DMS53 treated with DMSO at 0.1 percent for 48 hours (cell line): ENCODE results near the gene CERCAM.
"Not testable (repeated sequence)": the region's sequence is repeated elsewhere in the genome, so short reads cannot be mapped to it uniquely, and the experiment has no call there.

Source experiments
- DNase-seq: peaks from one replicate; lab custom pipeline; 2025; ENCODE audit not compliant: unreplicated experiment; lab: John Stamatoyannopoulos, UW

The CERCAM gene

GRCh38 chr9:128393145-128393775, 27.4 kb upstream of the CERCAM start:
- no peak for DNase-seq

DNA sequence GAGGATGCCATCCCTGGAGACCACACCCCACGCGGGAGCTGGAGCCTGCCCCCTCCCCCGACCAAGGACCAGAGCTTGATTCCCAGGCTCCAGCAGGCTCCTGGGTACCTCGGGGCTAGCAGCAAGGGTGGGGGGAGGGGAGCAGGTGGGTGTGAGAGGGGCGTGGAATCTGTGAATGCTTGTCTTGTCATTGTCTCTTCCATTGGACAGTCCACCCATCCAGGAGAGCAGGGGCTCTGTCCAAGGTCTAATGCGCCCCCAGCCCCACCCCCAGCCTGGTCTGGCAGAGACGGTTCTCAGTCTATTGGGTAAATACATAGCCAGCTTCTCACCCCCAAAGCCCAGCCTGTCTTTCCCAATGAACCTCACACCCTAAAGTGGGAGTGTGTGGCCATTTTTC, 26.7 kb upstream of the CERCAM start:
- DNase-seq = no peak

DNA sequence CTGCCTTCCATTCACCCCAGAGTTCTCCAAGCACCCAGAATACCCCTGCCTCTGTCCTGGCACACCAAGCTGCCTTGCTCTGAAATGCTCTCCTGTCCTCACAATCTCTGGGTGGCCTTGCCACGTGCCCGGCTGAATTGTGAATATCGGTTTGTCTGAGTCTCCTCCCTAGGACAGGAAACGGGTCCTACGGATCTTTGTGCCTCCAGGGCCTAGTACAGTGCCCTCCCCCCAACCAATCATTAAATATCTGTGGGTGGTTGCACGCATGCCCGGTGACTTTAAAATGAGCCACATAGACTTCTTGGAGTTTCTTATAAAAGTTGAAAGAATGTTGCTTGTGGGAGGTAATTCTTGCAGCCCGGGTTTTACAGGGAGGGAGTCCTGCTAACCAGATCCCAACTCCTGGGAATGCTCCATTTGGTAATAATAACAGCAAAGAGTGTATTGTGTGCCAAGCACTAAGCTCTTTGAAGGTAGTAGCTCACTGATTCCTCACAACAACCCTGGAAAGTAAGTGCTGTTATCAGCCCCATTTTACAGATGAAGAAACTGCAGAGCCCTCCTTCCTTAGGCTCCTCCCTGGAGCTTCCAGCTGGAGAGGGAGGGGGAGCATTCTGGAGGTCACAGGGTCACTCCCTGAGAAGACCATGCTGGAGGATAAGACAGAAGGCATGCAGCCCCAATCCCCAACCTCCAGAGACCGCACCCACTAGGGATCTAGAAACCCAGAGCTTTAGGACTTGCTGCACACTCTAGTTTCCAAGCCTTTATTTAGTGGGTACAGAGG, 26.1 kb upstream of the CERCAM start:
- no peak for DNase-seq

- no peak for DNase-seq
Observed at GRCh38 chr9:128396970-128397613, 23.6 kb upstream of the CERCAM start.

DNA sequence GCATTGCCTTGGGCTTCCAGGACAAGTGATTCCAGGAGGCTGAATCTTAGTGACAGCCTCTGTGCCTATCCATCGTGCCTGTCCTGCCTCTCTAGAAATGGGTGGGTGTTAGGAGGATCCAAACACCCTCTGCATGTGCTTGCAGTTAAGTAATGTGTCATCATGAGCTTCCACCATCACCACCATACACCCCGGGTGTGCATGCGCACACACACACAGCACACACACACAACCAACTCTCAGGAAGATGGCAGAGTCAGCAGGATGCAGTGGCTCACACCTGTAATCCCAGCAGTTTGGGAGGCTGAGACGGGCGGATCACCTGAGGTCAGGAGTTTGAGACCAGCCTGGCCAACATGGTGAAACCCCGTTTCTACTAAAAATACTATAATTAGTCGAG, 22.8 kb upstream of the CERCAM start:
- no peak for DNase-seq

DNA sequence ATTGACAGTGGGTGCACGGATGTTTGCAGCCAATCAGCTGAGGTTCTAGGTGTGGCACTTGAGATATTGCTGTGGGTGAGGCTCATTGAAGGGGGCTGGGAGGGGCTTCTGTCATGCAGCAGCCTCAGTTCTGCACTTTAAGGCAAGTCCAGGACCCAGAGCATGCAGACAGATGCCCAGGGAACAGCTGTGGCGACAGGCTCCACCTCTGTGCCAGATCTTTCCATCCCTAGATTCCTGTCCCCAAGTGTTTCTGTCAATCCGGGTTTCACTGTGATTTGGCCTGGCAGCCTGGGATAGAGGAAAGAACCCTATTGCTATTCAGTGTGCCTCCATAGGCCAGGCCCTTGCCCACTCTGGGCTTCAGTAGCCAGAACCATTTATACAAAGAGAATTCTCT, 20.8 kb upstream of the CERCAM start:
- DNase-seq = no peak

DNA sequence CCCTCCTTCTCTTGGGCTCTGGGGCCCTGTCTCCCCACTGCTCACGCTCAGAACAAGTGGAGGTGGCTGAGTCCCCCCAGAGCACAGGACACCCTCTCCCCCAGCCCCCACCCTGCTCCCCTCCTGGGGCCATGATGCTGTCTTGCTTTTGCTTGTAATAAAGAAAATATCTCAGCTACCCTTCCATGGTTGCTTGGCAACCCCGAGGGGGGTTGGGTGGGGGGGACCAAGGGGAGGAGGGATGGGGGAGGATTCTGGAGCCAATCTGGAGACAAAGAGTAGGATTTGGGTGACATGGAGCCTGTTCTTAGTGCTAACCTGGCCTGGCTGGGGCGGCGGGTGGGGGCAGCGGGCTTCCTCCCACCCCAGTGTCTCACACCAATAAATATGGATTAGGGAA, 16.1 kb upstream of the CERCAM start:
- no peak for DNase-seq

DNA sequence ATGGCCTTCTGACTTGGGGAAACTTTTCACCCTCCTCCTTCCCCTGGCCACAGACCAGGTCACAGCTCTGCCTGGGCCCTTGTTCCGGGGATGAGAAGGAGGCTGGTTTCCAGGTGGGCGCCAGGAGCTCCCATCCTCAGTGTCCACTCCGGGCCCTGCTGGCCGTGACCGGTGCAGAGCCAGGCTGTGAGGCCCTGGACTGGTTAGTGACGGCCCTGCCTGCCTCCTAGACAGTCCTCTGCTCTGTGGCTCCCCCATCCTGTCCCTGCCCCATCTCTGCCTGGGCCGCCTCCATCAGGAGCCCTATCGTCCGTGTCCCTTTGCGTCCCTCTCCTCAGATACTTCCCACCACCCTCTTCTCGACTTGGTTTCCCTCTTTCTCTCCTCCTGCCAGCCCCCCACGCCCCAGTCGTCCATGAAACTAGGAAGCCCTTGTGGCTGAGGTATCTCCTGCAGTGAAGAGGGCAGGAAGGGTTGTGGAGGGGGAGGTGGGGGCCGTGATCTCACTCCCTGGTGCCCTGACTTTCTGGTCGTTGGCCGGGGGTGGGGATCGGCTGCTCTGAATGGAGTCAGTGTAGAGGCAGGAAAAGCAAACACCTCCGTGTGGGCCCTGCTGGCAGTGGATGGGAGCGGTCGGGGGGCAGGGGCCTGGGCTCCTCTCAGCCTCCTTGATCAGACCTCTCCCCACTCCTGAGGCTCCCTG, 15.4 kb upstream of the CERCAM start:
- DNase-seq = no peak

DNA sequence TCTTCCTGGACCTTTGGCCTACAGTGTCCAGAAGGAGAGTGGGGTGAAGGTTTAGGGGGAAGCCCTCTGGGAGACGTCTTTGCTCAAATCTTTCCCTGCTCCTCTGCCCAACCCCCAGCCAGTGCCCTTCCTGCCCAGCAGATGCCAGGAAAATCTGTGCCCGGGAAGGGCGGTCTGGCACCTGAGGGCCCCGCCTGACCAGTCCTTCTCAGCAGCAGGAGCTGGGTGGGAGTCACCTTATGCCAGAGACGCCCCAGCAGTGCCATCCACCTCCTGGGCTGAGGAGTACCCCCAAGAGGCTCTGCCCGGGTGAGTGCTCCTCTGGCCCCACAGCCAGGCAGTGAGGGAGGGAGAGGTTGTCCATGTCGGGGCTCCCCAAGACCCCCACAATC, 14.9 kb upstream of the CERCAM start:
- no peak for DNase-seq

- no peak for DNase-seq
Observed at GRCh38 chr9:128406848-128407391, 13.7 kb upstream of the CERCAM start.

DNA sequence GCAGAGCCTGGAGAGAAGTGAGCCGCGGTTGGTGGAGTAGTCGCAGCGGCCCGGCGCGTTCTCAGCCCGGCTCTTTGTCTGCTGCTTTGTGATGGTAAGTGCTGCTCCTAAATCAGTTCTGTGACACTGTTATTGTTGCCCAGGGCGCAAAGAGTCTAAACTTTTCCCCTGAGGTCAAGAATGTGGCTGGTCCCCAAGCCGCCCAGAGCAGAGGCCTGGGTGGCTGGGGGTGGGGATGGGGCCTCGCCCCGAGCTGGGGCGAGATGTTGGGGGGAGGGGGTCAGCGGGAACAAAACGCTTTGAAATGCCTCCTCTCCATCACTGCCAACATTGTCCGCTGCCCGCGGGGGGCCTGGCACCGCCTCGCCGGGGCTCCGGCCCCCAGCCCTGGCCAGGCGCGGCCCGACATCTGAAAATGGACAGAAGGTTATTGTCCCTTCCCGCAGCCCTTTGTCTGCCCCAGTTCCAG, 11.7 kb upstream of the CERCAM start:
- no peak for DNase-seq

DNA sequence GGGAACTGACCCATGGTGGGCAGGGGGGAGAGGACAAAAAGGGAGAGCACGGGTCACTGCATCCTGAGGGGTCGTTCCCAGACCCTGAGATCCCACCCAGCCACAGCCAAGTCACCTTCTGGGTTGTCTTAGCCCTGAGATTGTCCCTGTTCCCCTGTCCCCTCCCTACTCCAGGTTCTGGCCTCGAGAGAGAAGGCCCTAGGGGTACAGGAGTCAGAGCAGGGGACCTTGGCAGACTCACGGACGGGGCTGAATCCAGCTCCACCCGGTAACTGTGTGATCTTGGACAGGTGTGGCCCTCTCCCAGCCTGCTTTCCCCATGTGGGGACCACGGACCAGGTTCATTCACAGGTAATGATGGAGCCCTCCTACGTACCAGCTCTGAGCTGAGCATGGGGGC, 11.2 kb upstream of the CERCAM start:
- DNase-seq = no peak

DNA sequence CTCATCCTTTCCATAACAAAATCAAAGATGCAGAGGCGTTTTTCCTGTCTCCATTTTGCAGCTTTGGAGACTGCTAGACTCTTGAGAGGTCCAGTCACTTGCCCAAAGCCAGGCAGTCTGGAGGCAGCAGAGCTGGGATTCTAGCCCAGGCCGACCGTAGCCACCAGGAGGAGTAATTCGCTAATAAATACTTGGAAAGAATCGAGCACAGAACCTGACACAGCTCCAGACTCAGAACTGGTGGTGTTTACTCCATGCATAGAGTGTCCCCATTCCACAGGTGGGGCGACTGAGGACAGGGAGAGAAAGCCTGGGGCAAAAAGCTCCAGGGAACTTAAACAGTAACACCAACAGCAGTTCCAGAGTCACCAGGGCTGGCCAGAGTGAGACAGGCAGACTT, 10.7 kb upstream of the CERCAM start:
- no peak for DNase-seq

DNA sequence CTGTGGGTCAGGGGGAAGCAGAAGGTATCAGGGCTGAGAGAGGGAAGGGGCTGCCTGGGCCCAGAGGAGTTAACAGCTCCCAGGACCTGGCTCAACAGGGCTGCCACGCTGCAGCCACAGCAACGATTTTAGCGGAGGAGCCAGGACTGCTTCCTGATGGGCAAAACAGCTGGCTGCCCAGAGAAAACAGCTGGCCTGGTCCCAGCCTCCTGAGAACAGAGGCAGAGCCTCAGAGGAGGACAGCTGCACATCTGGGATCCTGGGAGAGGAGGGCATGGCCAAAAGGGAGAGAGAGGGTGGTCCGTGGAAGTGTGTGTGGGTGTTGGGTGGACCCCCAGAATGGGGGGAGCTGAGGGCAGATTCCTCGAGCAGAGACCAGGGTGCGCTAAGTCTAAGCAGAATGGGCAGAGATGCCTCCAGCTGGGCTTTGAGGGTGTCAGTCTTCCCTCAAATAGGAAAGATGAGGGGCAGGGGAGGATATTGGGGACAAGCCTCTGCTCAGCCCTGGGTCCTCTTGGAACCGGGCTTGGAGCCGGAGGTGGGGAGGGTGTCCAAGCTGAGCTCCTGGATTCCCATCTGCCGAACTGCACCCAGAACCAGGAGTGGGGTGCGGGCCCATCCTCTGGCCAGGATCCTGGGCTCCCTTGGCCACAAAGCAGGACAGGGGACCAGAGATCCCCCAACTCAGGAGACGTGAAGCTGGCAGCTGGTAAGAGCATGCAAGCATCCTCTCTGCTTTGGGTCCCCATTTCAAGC, 9.1 kb upstream of the CERCAM start:
- DNase-seq = no peak

DNA sequence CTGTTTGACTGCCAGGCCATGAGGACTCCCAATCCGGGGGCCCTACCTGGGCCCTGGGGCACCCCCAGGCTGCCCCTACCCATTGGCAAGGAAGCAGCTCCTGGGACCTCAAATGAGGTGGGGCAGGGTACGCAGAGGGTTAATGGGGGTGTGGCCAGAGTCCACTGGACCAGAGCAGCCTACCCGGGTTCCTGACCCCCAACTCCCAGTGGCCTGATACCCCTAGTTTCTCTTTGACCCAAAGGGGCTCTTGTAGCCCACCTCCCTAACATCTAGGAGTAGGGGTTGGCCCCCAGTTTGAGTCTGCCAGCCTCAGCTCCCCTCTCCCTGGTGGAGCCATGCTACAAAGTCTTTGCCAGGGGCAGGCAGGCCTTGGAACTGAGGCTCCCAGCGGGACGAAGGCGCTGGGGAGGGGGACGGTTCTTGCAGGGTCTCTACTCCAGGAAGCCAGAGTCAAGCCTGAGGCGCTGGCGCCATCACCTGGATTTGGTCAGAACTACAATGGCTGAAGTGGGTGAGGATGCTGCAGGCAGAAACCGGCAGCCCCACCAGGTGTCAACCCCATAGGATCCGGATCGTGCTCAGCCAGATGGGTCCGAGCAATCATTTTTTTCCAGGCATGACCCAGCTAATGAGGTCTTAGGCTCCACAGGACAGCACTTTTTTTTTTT, 8.4 kb upstream of the CERCAM start:
- peak; percentile 25 for DNase-seq

- DNase-seq = not testable (repeated sequence)
Observed at GRCh38 chr9:128413728-128414127, 6.9 kb upstream of the CERCAM start.

DNA sequence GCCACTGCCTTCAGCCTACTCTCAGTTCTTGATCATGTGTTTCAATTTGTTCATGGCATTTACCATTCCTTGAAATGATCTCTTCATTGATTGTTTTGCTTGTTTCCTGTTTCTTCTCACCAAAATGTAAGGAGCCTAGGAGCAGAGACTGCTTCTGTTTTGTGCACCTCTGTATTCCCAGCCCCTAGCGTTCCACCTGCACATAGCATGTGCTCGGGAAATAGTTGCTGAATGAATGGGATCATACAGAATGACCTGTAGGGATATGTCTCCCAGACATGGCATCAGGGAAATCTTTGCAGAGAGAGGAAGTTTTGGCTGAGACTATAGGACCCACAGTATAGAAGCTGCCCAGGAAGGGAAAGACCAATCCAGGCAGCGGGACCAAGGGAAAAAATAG, 6.2 kb upstream of the CERCAM start:
- DNase-seq = no peak

DNA sequence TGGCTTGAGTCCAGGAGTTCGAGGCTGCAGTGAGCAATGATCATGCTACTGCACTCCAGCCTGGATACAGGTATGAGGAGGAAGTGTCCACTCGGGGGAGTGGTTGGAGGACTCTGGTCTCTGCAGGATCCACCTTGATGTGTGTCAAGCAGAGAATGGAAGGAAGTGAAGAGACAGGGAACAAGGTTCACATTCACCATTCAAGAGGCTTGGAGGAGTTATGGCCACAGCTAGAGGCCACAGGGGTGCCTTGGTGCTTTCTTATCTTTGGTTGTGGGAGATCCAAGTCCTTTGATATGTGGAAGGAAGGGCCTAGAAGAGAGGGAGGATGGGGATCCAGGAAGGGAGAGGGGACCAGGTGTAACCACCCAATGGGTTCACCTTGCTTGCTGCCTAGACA, 5.4 kb upstream of the CERCAM start:
- DNase-seq = no peak

DNA sequence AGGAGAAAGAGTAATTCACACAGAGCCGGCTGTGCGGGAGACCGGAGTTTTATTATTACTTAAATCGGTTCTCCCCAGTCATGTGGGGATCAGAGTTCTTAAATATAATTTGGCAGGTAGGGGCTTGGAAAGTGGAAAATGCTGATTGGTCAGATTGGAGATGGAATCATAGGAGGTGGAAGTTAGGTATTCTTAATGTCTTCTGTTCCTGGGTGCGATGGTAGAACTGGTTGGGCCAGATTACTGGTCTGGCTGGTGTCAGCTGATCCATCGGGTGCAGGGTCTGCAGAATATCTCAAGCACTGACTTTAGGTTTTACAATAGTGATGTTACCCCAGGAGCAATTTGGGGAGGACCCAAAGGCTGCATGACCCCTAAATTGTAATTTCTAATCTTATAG, 4.6 kb upstream of the CERCAM start:
- DNase-seq = peak; percentile 69

GRCh38 chr9:128416432-128417019, 4.1 kb upstream of the CERCAM start:
- no peak for DNase-seq
